Activated CD4-positive, alpha-beta T cell treated with anti-CD3 and anti-CD28 coated beads for 4 hours (primary cell): ENCODE data around the gene ASB15.
A peak's percentile ranks its signal among the peaks of the same experiment; 100 is the strongest.

Experiments
- DNase-seq, 2 donors: peaks; one replicate each; pipeline ENCODE4 v3.0.0-alpha.2; 2020

The ASB15 gene

GRCh38 chr7:123669485-123669884 is 67.9 kb downstream of the ASB15 start:
- no peak for DNase-seq

- no peak for DNase-seq
Measured at GRCh38 chr7:123673137-123673732, 71.6 kb downstream of the ASB15 start.

GRCh38 chr7:123673752-123674398 is 72.3 kb downstream of the ASB15 start:
- DNase-seq: no peak

- no peak for DNase-seq
Measured at GRCh38 chr7:123674399-123675180, 73.0 kb downstream of the ASB15 start.

- no peak for DNase-seq
Measured at GRCh38 chr7:123675181-123675473, 73.5 kb downstream of the ASB15 start.

GRCh38 chr7:123677061-123677715 is 75.6 kb downstream of the ASB15 start:
- DNase-seq: no peak

GRCh38 chr7:123679614-123680013 is 78.0 kb downstream of the ASB15 start:
- DNase-seq: no peak

- DNase-seq: no peak
Measured at GRCh38 chr7:123680580-123680979, 79.0 kb downstream of the ASB15 start.

GRCh38 chr7:123681561-123681960 is 79.9 kb downstream of the ASB15 start:
- DNase-seq: no peak

GRCh38 chr7:123682690-123683089 is 81.1 kb downstream of the ASB15 start:
- DNase-seq: peak in 1 of 2 donors; percentile 14

GRCh38 chr7:123687161-123687560 is 85.5 kb downstream of the ASB15 start:
- DNase-seq: no peak

GRCh38 chr7:123687727-123688126 is 86.1 kb downstream of the ASB15 start:
- no peak for DNase-seq
